ENCODE data around the gene POTEH.
"Not testable (repeated sequence)": the region's sequence is repeated elsewhere in the genome, so short reads cannot be mapped to it uniquely, and the experiment has no call there.

Gene POTEH

DNA sequence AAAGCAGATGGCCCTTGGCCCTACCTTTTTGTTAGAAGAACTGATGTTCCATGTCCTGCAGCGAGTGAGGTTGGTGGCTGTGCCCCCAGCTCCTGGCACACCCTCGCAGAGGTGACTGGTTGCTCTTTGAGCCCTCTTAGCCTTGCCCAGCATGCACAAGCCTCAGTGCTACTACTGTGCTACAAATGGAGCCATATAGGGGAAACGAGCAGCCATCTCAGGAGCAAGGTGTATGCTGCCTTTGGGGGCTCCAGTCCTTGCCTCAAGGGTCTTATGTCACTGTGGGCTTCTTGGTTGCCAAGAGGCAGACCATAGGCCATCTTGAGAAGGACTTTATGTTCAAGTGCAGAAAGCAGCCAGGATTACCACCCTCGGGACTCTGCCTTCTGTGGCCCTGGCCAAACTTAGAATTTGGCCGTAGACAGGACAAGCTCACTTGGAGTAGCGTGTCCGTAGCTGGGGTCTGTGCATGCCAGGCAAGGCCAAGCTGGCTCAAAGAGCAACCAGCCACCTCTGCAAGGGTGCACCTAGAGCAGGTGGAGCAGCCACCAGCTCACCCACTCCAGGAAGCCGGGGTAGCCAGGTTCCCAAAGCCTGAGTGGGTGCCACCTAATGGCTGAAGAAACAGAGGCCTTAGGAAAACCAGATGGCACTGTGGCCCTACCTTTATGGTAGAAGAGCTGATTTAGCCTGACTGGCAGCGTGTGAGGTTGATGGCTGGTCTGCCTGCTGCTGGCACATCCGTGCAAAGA lies 48.5 kb downstream of the POTEH start:
- not testable (repeated sequence) for DNase-seq (ENCODE audit: low read depth)

- DNase-seq (ENCODE audit: low read depth), result not testable (repeated sequence)
Measured at GRCh38 chr22:15738909-15739391, 49.1 kb downstream of the POTEH start.

GRCh38 chr22:15747636-15748323 lies 58.0 kb downstream of the POTEH start:
- not testable (repeated sequence) for DNase-seq (ENCODE audit: low read depth)

GRCh38 chr22:15749181-15749970 lies 59.5 kb downstream of the POTEH start:
- DNase-seq (ENCODE audit: low read depth), result not testable (repeated sequence)

- DNase-seq (ENCODE audit: low read depth), result not testable (repeated sequence)
Measured at GRCh38 chr22:15759443-15760097, 69.7 kb downstream of the POTEH start.

DNA sequence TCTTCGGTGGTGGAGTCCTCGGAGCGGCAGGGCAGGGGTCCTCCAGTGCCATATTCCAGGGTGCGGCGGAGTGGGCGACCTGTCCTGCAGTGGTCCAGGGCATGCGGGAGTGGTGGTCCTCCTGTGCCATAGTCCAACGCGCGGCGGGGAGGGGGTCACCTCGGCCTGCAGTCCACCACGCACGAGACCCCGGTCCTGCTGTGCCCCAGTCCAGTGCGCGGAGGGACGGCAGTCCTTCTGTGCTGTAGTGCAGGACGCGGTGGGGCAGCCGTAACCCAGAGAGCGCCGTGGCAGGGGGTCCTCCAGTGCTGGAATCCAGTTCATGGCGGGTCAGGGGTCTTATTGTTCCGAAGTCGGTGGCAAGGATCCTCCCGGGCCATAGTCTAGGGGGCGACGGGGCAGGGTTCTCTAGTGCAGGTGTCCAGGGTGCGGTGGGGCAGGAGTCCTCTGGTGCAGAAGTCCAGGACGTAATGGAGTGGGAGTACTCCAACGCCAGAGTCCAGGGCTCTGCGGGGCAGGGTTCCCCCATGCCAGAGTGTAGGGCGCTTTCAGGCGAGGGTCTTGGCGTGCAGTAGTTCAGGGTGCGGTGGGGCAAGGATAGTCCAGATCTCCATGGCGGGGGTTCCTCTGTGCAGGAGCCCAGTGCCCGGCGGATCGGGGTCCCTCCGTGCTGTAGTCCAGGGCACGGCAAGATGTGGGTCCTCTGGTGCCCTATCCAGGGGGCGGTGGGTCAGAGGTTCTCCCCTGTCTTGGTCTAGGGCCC lies 70.7 kb downstream of the POTEH start:
- DNase-seq (ENCODE audit: low read depth), result not testable (repeated sequence)

DNA sequence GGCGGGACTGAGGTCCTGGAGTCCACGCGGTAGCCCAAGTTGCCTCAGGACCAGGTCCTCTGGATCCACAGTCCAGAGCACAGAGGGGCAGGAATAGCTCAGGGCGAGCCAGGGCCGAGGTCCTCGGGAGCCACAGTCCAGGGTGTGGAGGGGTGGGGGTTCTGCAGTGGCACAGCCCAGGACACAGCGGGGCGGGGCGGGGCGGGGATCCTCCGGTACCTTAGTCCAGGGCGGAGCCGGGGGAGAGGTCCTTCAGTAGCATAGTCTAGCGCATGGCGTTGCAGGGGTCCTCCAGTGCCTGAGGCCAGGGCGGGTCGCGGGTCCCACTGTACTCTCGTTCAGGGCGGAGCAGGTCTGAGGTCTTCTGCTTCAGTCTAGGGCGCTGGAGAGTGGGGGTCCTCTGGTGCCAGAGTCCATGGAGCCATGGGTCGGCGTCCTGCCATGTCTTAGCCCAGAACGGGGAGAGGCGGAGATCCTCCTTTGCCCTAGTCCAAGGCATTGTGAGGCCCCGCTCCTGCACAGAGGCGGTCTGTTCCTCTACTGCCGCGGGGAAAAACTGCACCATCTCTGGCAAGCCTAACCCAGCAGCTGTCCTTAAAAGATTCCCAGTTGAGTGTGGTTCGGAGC lies 71.4 kb downstream of the POTEH start:
- DNase-seq (ENCODE audit: low read depth), result not testable (repeated sequence)

- not testable (repeated sequence) for DNase-seq (ENCODE audit: low read depth)
Measured at GRCh38 chr22:15763559-15763958, 73.7 kb downstream of the POTEH start.
